Stimulated activated CD8-positive, alpha-beta memory T cell treated with anti-CD3 and anti-CD28 coated beads, Interleukin-15, amount 100 ng/mL, for 48 hours (primary cell): ENCODE data around the gene ZBTB46.
"Not testable (repeated sequence)": the region's sequence is repeated elsewhere in the genome, so short reads cannot be mapped to it uniquely, and the experiment has no call there.

Experiments used
- DNase-seq, 2 donors: peaks; one replicate each; pipeline ENCODE4 v3.0.0-alpha.2; 2020; ENCODE audit warnings: low read depth in 2 of 2

ZBTB46 gene

GRCh38 chr20:63787749-63788148 is 43.3 kb downstream of the ZBTB46 start:
- no peak for DNase-seq

- DNase-seq = no peak
Measured at GRCh38 chr20:63787302-63787701, 43.8 kb downstream of the ZBTB46 start.

GRCh38 chr20:63785691-63786131 is 45.4 kb downstream of the ZBTB46 start:
- DNase-seq = no peak

GRCh38 chr20:63783970-63784369 is 47.1 kb downstream of the ZBTB46 start:
- no peak for DNase-seq

GRCh38 chr20:63782521-63782971 is 48.5 kb downstream of the ZBTB46 start:
- no peak for DNase-seq

GRCh38 chr20:63782051-63782471 is 49.0 kb downstream of the ZBTB46 start:
- peak; percentile 21 to 50 for DNase-seq

- DNase-seq = no peak
Measured at GRCh38 chr20:63781181-63781580, 49.9 kb downstream of the ZBTB46 start.

GRCh38 chr20:63778857-63779256 is 52.2 kb downstream of the ZBTB46 start:
- DNase-seq = no peak

GRCh38 chr20:63778034-63778752 is 52.9 kb downstream of the ZBTB46 start:
- no peak for DNase-seq

- DNase-seq = no peak
Measured at GRCh38 chr20:63777614-63778013, 53.5 kb downstream of the ZBTB46 start.

GRCh38 chr20:63776875-63777274 is 54.2 kb downstream of the ZBTB46 start:
- DNase-seq = not testable (repeated sequence)

- no peak for DNase-seq
Measured at GRCh38 chr20:63775096-63775978, 55.7 kb downstream of the ZBTB46 start.

- no peak for DNase-seq
Measured at GRCh38 chr20:63774306-63774705, 56.8 kb downstream of the ZBTB46 start.

- no peak for DNase-seq
Measured at GRCh38 chr20:63773571-63774241, 57.4 kb downstream of the ZBTB46 start.

GRCh38 chr20:63772781-63773518 is 58.1 kb downstream of the ZBTB46 start:
- no peak for DNase-seq

- DNase-seq = no peak
Measured at GRCh38 chr20:63771046-63771707, 59.9 kb downstream of the ZBTB46 start.

GRCh38 chr20:63769891-63770474 is 61.1 kb downstream of the ZBTB46 start:
- no peak for DNase-seq

- DNase-seq = no peak
Measured at GRCh38 chr20:63768591-63769515, 62.2 kb downstream of the ZBTB46 start.

- no peak for DNase-seq
Measured at GRCh38 chr20:63767886-63768285, 63.2 kb downstream of the ZBTB46 start.
